ENCODE results near the gene IGSF1.

The IGSF1 gene

GRCh38 chrX:131288738-131289511 lies at the start of gene IGSF1:
IGSF1 (minus strand) TSS chrX:131289306; CDS start chrX:131286674, 2,632 bp downstream.
- no peak for ATAC-seq

GRCh38 chrX:131332331-131332730 lies 43.2 kb upstream of the IGSF1 start:
- ATAC-seq: no peak

GRCh38 chrX:131331152-131331551 lies 42.0 kb upstream of the IGSF1 start:
- ATAC-seq: no peak

- no peak for ATAC-seq
Measured at GRCh38 chrX:131330735-131331134, 41.6 kb upstream of the IGSF1 start.

GRCh38 chrX:131322651-131323050 lies 33.5 kb upstream of the IGSF1 start:
- ATAC-seq: no peak

- no peak for ATAC-seq
Measured at GRCh38 chrX:131317326-131317725, 28.2 kb upstream of the IGSF1 start.

- ATAC-seq: no peak
Measured at GRCh38 chrX:131316260-131316659, 27.2 kb upstream of the IGSF1 start.

- ATAC-seq: no peak
Measured at GRCh38 chrX:131308980-131309379, 19.9 kb upstream of the IGSF1 start.

GRCh38 chrX:131306601-131307000 lies 17.5 kb upstream of the IGSF1 start:
- ATAC-seq: no peak

GRCh38 chrX:131305926-131306325 lies 16.8 kb upstream of the IGSF1 start:
- ATAC-seq: no peak

- no peak for ATAC-seq
Measured at GRCh38 chrX:131302701-131303100, 13.6 kb upstream of the IGSF1 start.

- ATAC-seq: no peak
Measured at GRCh38 chrX:131301155-131301554, 12.0 kb upstream of the IGSF1 start.

GRCh38 chrX:131298846-131299245 lies 9.7 kb upstream of the IGSF1 start:
- no peak for ATAC-seq

GRCh38 chrX:131298036-131298435 lies 8.9 kb upstream of the IGSF1 start:
- ATAC-seq: no peak

- no peak for ATAC-seq
Measured at GRCh38 chrX:131289527-131289926, 421 bp upstream of the IGSF1 start.

- ATAC-seq: no peak
Measured at GRCh38 chrX:131288188-131288587, 918 bp downstream of the IGSF1 start.

- no peak for ATAC-seq
Measured at GRCh38 chrX:131287560-131288179, 1.4 kb downstream of the IGSF1 start.

- ATAC-seq: no peak
Measured at GRCh38 chrX:131279617-131280016, 9.5 kb downstream of the IGSF1 start.

- ATAC-seq: no peak
Measured at GRCh38 chrX:131279197-131279596, 9.9 kb downstream of the IGSF1 start.

- no peak for ATAC-seq
Measured at GRCh38 chrX:131277543-131278136, 11.5 kb downstream of the IGSF1 start.

- ATAC-seq: no peak
Measured at GRCh38 chrX:131273011-131273410, 16.1 kb downstream of the IGSF1 start.

GRCh38 chrX:131271826-131272225 lies 17.3 kb downstream of the IGSF1 start:
- no peak for ATAC-seq

- ATAC-seq: no peak
Measured at GRCh38 chrX:131271274-131271673, 17.8 kb downstream of the IGSF1 start.

- ATAC-seq: no peak
Measured at GRCh38 chrX:131270080-131270479, 19.0 kb downstream of the IGSF1 start.

Data from activated CD4-positive, CD25-positive, alpha-beta regulatory T cell treated with anti-CD3 and anti-CD28 coated beads, Interleukin-2, amount 50 U/mL, for 24 hours (primary cell).